SU-DHL-6 (cell line): ENCODE results near the gene ETFB.

ENCODE experiments used
- EZH2phosphoT487 ChIP-seq: fragments of 200-600 bp; sonication (generic), shearing (Covaris generic); conservative IDR thresholded peaks from 2 replicates; pipeline ENCODE4 v1.6.1; 2018; ENCODE audit warnings: mild to moderate bottlenecking, antibody characterized with exemption, low read length, moderate library complexity, mixed read lengths
- TF ChIP-seq, protein P1 (sequence below): fragments of 200-600 bp; sonication (generic); IDR thresholded peaks from one replicate; pipeline ENCODE4 v1.5.1; 2017; ENCODE audit warnings: antibody characterized with exemption, mild to moderate bottlenecking, low read length, moderate library complexity; ENCODE audit not compliant: insufficient read depth, poor library complexity, severe bottlenecking

DNA sequence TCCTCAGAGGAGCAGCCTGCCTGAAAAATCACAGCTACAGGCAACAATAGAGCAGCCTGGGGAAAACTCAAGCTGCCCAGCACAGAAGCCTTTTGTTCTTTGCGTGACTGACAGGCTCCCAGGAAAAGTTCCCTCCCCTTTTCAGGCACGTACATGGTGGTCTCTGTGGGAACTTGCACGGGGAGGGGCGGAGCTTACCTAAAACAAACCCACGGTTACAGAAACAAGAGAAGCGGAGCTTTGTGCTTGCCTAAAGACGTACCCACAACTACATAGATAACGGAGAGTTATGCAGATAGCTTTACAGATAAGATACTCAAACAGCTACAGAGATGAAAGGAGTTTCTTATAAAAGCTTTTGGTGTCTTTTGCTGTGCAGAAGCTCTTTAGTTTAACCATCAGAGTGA lies 11.4 kb downstream of the ETFB start:
- TF ChIP-seq, protein P1, sequence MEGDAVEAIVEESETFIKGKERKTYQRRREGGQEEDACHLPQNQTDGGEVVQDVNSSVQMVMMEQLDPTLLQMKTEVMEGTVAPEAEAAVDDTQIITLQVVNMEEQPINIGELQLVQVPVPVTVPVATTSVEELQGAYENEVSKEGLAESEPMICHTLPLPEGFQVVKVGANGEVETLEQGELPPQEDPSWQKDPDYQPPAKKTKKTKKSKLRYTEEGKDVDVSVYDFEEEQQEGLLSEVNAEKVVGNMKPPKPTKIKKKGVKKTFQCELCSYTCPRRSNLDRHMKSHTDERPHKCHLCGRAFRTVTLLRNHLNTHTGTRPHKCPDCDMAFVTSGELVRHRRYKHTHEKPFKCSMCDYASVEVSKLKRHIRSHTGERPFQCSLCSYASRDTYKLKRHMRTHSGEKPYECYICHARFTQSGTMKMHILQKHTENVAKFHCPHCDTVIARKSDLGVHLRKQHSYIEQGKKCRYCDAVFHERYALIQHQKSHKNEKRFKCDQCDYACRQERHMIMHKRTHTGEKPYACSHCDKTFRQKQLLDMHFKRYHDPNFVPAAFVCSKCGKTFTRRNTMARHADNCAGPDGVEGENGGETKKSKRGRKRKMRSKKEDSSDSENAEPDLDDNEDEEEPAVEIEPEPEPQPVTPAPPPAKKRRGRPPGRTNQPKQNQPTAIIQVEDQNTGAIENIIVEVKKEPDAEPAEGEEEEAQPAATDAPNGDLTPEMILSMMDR = no peak
- no peak for TF ChIP-seq EZH2phosphoT487
